Activated naive CD4-positive, alpha-beta T cell treated with anti-CD3 and anti-CD28 coated beads, Interleukin-2, amount 10 ng/mL, durations not matched to agents 7 days and 5 days (primary cell): Measurements from ENCODE around the gene DPH1.
"Not testable (repeated sequence)": the region's sequence is repeated elsewhere in the genome, so short reads cannot be mapped to it uniquely, and the experiment has no call there.

ENCODE experiments used
- CTCF ChIA-PET: fragments of 350-600 bp; sonication (Branson Sonifier 250); formaldehyde crosslinking; loops from one replicate; lab custom pipeline; 2021; ENCODE audit warnings: antibody characterized with exemption; lab: Charles Lee
- DNase-seq: peaks from one replicate; pipeline ENCODE4 v3.0.0-alpha.2; 2020
- H3K27ac Mint-ChIP-seq: one replicate; pipeline ENCODE4 v1.8.0; 2021; ENCODE audit warnings: mild to moderate bottlenecking, moderate library complexity, mixed read lengths
- H3K27me3 Mint-ChIP-seq: one replicate; pipeline ENCODE4 v1.8.0; 2021; ENCODE audit warnings: mild to moderate bottlenecking, mixed read lengths
- H3K36me3 Mint-ChIP-seq: one replicate; pipeline ENCODE4 v1.8.0; 2021; ENCODE audit warnings: mixed read lengths
- H3K4me1 Mint-ChIP-seq: one replicate; pipeline ENCODE4 v1.8.0; 2021; ENCODE audit warnings: mixed read lengths
- H3K4me3 Mint-ChIP-seq: one replicate; pipeline ENCODE4 v1.8.0; 2021; ENCODE audit warnings: mild to moderate bottlenecking, moderate library complexity, mixed read lengths
- H3K9me3 Mint-ChIP-seq: one replicate; pipeline ENCODE4 v1.8.0; 2021; ENCODE audit warnings: mixed read lengths

The DPH1 gene

GRCh38 chr17:1997927-1998742 is 31.8 kb upstream of the DPH1 start:
- CTCF ChIA-PET, result no interaction called here
- H3K27ac Mint-ChIP-seq, result no peak overlapping the region
- H3K4me3 Mint-ChIP-seq, result no peak overlapping the region
- peaks cover 2% of the 10 kb centered on the region for H3K4me1 Mint-ChIP-seq
- H3K9me3 Mint-ChIP-seq, result no peaks in the 10 kb centered on the region
- H3K27me3 Mint-ChIP-seq, result peaks cover 74% of the 10 kb centered on the region
- DNase-seq, result peak; percentile 53
- H3K36me3 Mint-ChIP-seq, result no peaks in the 10 kb centered on the region

- no peak overlapping the region for H3K4me3 Mint-ChIP-seq
- DNase-seq, result no peak
- peaks cover 2% of the 10 kb centered on the region for H3K4me1 Mint-ChIP-seq
- no peak overlapping the region for H3K27ac Mint-ChIP-seq
- peaks cover 71% of the 10 kb centered on the region for H3K27me3 Mint-ChIP-seq
- CTCF ChIA-PET, result no interaction called here
- no peaks in the 10 kb centered on the region for H3K9me3 Mint-ChIP-seq
- no peaks in the 10 kb centered on the region for H3K36me3 Mint-ChIP-seq
These were observed 30.2 kb upstream of the DPH1 start for GRCh38 chr17:1999557-2000251.

DNA sequence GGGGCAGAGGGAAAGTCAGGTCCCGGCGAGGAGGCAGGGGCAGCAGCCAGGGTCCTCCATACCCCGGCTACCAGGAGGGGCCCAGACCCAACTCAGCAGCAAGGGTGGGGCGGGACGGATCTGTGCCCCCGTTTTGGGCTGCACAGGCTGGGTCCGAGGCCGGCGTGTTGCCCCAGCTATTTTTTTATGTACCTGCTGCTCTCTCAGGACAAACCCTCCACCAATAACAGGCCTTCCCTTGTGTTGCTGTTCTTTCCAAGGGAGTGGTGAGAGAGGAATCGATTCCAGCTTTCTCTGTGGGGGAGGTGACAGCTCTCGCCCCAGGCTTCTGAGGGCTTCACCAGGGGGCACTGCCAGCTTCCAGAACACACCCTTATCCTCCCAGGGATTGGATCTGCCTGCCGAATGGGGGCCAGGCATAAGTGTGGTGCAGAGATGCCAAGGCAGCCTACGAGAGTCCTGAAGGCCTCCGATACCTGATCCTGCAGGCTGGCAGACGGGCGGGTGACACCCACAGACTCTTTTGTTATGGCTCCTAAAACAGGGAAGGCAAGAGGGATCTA is 27.1 kb upstream of the DPH1 start:
- no peak overlapping the region for H3K27ac Mint-ChIP-seq
- H3K27me3 Mint-ChIP-seq, result peaks cover 41% of the 10 kb centered on the region
- no peaks in the 10 kb centered on the region for H3K36me3 Mint-ChIP-seq
- DNase-seq, result no peak
- no peaks in the 10 kb centered on the region for H3K9me3 Mint-ChIP-seq
- CTCF ChIA-PET, result no interaction called here
- H3K4me1 Mint-ChIP-seq, result peaks cover 2% of the 10 kb centered on the region
- H3K4me3 Mint-ChIP-seq, result no peak overlapping the region

DNA sequence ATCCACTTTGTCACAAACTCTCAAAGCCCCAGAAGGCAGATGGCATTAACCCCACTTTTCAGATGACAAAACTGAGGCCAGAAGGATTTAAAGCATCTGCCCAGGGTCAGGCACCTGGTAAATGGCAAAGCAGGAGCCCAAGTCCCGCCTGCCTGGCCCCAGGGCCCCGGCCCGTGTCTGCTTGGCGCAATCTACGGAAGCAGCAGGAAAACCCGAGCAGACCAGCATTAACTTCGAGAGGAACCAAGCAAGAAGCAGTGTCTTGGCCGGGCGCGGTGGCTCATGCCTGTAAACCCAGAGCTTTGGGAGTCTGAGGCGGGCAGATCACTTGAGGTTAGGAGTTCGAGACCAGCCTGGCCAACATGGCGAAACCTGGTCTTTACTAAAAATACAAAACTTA is 26.4 kb upstream of the DPH1 start:
- no peak for DNase-seq
- Mint-ChIP-seq H3K27me3 (peaks cover 38% of the 10 kb centered on the region), H3K9me3 (no peaks in the 10 kb centered on the region), H3K4me3 (no peak overlapping the region), H3K4me1 (peaks cover 2% of the 10 kb centered on the region), H3K27ac (no peak overlapping the region), H3K36me3 (no peaks in the 10 kb centered on the region)
- CTCF ChIA-PET, result no interaction called here

DNA sequence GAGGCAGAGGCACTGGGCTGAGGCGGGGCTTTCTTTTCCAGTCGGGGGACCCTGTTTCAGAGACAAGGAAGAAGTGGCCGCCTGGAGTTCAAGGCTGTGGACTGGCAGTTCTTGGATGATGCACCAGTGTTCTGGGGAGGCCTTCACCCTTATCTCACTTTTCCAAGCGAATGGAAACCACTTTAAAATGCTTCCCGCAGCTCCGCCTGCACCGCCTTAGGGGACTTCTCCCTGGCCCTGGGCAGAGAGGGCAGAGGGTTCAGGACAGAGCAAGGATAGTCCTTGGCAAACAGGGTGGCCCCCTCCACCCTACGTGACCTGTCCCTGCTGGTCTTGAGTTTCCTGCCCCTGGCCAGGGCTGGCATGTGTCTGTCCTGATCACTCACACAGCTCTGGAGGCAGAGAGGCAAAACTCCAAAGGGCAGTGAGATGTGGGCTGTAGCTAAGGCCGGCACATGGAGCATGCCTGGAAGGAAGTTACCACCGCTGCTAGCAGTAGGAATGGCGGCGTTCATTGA is 25.5 kb upstream of the DPH1 start:
- H3K9me3 Mint-ChIP-seq, result no peaks in the 10 kb centered on the region
- CTCF ChIA-PET, result no interaction called here
- no peak overlapping the region for H3K27ac Mint-ChIP-seq
- peaks cover 34% of the 10 kb centered on the region for H3K27me3 Mint-ChIP-seq
- no peaks in the 10 kb centered on the region for H3K4me1 Mint-ChIP-seq
- H3K36me3 Mint-ChIP-seq, result no peaks in the 10 kb centered on the region
- no peak overlapping the region for H3K4me3 Mint-ChIP-seq
- DNase-seq, result no peak

- peaks cover 34% of the 10 kb centered on the region for H3K27me3 Mint-ChIP-seq
- no peaks in the 10 kb centered on the region for H3K9me3 Mint-ChIP-seq
- CTCF ChIA-PET, result no interaction called here
- no peak for DNase-seq
- H3K27ac Mint-ChIP-seq, result no peak overlapping the region
- H3K4me1 Mint-ChIP-seq, result peaks cover 4% of the 10 kb centered on the region
- no peaks in the 10 kb centered on the region for H3K36me3 Mint-ChIP-seq
- H3K4me3 Mint-ChIP-seq, result no peak overlapping the region
These were observed 21.4 kb upstream of the DPH1 start for GRCh38 chr17:2008332-2009126.

GRCh38 chr17:2009737-2010136 is 20.2 kb upstream of the DPH1 start:
- CTCF ChIA-PET, result no interaction called here
- peaks cover 4% of the 10 kb centered on the region for H3K9me3 Mint-ChIP-seq

GRCh38 chr17:2011411-2012371 is 18.3 kb upstream of the DPH1 start:
- H3K27ac Mint-ChIP-seq, result no peak overlapping the region
- H3K9me3 Mint-ChIP-seq, result peaks cover 4% of the 10 kb centered on the region
- no peak for DNase-seq
- H3K36me3 Mint-ChIP-seq, result no peaks in the 10 kb centered on the region
- H3K4me3 Mint-ChIP-seq, result no peak overlapping the region
- H3K27me3 Mint-ChIP-seq, result peaks cover 51% of the 10 kb centered on the region
- H3K4me1 Mint-ChIP-seq, result peaks cover 4% of the 10 kb centered on the region
- CTCF ChIA-PET, result no interaction called here

More at GRCh38 chr17:2009737-2010136, 20.2 kb upstream of the DPH1 start:
- Mint-ChIP-seq H3K27ac (no peak overlapping the region), H3K4me1 (peaks cover 4% of the 10 kb centered on the region), H3K36me3 (no peaks in the 10 kb centered on the region), H3K4me3 (no peak overlapping the region), H3K27me3 (peaks cover 36% of the 10 kb centered on the region)
- DNase-seq, result no peak

DNA sequence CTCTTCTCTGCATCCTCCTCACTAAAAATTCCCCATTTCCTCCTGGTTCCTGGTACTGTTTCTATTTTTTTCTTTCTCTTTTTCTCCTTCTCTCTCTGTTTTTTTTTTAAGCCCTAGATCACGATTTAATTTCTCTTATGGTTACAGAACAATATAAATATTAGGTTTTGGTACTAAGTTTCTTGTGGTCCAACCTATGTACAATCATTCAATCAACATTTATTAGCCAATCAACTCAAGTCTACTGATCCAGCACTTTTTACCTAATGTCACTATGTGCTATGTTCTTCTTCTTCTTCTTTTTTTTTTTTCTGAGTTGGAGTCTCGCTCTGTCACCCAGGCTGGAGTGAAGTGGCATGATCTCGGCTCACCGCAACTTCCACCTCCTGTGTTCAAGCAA is 17.5 kb upstream of the DPH1 start:
- H3K36me3 Mint-ChIP-seq, result no peaks in the 10 kb centered on the region
- peaks cover 4% of the 10 kb centered on the region for H3K4me1 Mint-ChIP-seq
- no peak overlapping the region for H3K4me3 Mint-ChIP-seq

GRCh38 chr17:2013220-2013993 is 16.5 kb upstream of the DPH1 start:
- not testable (repeated sequence) for H3K4me1 Mint-ChIP-seq, H3K4me3 Mint-ChIP-seq, H3K9me3 Mint-ChIP-seq, H3K27ac Mint-ChIP-seq, H3K36me3 Mint-ChIP-seq, DNase-seq
- peaks cover 62% of the 10 kb centered on the region for H3K27me3 Mint-ChIP-seq
- CTCF ChIA-PET, result interaction anchor here (1.9 kb wide), 1 partner anchor 12 kb away, joined by 6 read pairs; the partner anchor contains the start of gene RTN4RL1

More for the DNA sequence above, 17.5 kb upstream of the DPH1 start:
- Mint-ChIP-seq H3K9me3 (peaks cover 4% of the 10 kb centered on the region), H3K27me3 (peaks cover 54% of the 10 kb centered on the region), H3K27ac (no peak overlapping the region)
- no peak for DNase-seq
- CTCF ChIA-PET, result no interaction called here

DNA sequence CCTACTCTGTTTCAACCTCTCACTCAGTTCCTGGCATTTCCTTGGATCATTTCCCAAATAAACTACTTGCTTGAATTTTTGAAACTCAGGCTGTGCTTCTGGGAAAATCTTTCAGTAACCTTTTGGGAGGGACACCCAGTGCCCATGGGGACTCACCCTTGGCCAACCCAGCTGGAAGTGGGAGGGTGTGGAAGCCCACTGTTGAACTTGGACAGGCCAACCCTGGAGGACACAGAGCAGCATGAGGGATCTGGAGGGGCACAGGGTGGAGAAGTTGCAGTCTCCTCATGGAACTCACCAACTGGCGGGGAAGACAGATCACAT is 16.0 kb upstream of the DPH1 start:
- Mint-ChIP-seq H3K27me3 (peaks cover 63% of the 10 kb centered on the region), H3K4me3 (no peak overlapping the region), H3K27ac (no peak overlapping the region), H3K36me3 (no peaks in the 10 kb centered on the region), H3K4me1 (peaks cover 4% of the 10 kb centered on the region), H3K9me3 (peaks cover 4% of the 10 kb centered on the region)
- no peak for DNase-seq
- CTCF ChIA-PET, result interaction anchor here (1.9 kb wide), 1 partner anchor 12 kb away, joined by 6 read pairs; the partner anchor contains the start of gene RTN4RL1

DNA sequence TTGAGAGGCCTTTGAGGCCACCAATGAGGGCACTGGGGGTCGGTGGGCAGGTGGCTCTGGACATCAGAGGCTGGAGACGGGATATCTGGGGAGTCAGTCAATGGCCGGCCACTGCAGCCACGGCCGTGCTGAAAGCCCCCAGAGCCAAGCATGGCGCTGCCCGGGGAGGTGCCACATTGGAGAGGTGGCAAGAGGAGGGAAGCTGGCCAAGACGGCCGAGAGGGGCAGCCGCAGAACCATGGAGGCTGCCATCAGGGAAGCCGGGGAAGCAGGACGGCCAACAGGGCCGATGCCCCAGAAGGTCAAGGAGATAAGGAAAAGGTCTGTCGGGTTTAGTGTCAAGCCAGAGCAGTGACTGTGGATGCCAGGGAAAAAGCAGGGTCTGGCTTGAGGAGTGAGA is 14.6 kb upstream of the DPH1 start:
- Mint-ChIP-seq H3K4me3 (no peak overlapping the region), H3K9me3 (peaks cover 4% of the 10 kb centered on the region), H3K27me3 (peaks cover 72% of the 10 kb centered on the region), H3K36me3 (no peaks in the 10 kb centered on the region), H3K27ac (no peak overlapping the region), H3K4me1 (peaks cover 4% of the 10 kb centered on the region)
- CTCF ChIA-PET, result no interaction called here
- DNase-seq, result no peak
